GM12878 (cell line): ENCODE data around the gene EXD3.

Experiments
- EZH2 ChIP-seq: IDR thresholded peaks from 2 replicates; pipeline ENCODE4 v1.6.1; 2012; ENCODE audit warnings: low read depth, mild to moderate bottlenecking, control low read depth, inconsistent platforms, low read length, borderline replicate concordance; ENCODE audit not compliant: control insufficient read depth
- GATAD2B ChIP-seq: fragments of 450-650 bp; conservative IDR thresholded peaks from 2 replicates; pipeline ENCODE4 v1.6.1; 2017; ENCODE audit warnings: low read depth, mild to moderate bottlenecking, moderate library complexity
- KDM1A ChIP-seq: fragments of 200-600 bp; sonication (generic); IDR thresholded peaks from 2 replicates; pipeline ENCODE4 v1.6.1; 2016; ENCODE audit warnings: borderline replicate concordance
- NFYB ChIP-seq: IDR thresholded peaks from 2 replicates; pipeline ENCODE4 v1.6.1; 2011; ENCODE audit warnings: low read depth, mild to moderate bottlenecking, low read length, improper control_type of control experiment, moderate library complexity; ENCODE audit not compliant: insufficient read depth
- POLR2AphosphoS5 ChIP-seq: IDR thresholded peaks from 2 replicates; pipeline ENCODE4 v1.6.1; 2011; ENCODE audit warnings: mild to moderate bottlenecking, low read length, inconsistent platforms
- RAD21 ChIP-seq: IDR thresholded peaks from 2 replicates; pipeline ENCODE4 v1.6.1; 2011; ENCODE audit warnings: mild to moderate bottlenecking, low read depth, low read length, moderate library complexity; ENCODE audit not compliant: insufficient read depth
- YY1 ChIP-seq: IDR thresholded peaks from 2 replicates; pipeline ENCODE4 v1.6.1; 2011; ENCODE audit warnings: low read depth, mild to moderate bottlenecking, low read length
- ZNF384 ChIP-seq: IDR thresholded peaks from 2 replicates; pipeline ENCODE4 v1.6.1; 2012; ENCODE audit warnings: low read depth, mild to moderate bottlenecking, low read length, improper control_type of control experiment, borderline replicate concordance
- ZZZ3 ChIP-seq: IDR thresholded peaks from 2 replicates; pipeline ENCODE4 v1.6.1; 2011; ENCODE audit warnings: low read depth; ENCODE audit not compliant: control insufficient read depth, insufficient read length
- TF ChIP-seq, protein P1 (sequence below): fragments of 450-650 bp; conservative IDR thresholded peaks from 2 replicates; pipeline ENCODE4 v1.6.1; 2017; ENCODE audit warnings: mild to moderate bottlenecking, moderate library complexity
- TF ChIP-seq, protein P2 (sequence below): IDR thresholded peaks from 2 replicates; pipeline ENCODE4 v1.6.1; 2011; ENCODE audit warnings: low read depth, low read length, improper control_type of control experiment, borderline replicate concordance

DNA sequence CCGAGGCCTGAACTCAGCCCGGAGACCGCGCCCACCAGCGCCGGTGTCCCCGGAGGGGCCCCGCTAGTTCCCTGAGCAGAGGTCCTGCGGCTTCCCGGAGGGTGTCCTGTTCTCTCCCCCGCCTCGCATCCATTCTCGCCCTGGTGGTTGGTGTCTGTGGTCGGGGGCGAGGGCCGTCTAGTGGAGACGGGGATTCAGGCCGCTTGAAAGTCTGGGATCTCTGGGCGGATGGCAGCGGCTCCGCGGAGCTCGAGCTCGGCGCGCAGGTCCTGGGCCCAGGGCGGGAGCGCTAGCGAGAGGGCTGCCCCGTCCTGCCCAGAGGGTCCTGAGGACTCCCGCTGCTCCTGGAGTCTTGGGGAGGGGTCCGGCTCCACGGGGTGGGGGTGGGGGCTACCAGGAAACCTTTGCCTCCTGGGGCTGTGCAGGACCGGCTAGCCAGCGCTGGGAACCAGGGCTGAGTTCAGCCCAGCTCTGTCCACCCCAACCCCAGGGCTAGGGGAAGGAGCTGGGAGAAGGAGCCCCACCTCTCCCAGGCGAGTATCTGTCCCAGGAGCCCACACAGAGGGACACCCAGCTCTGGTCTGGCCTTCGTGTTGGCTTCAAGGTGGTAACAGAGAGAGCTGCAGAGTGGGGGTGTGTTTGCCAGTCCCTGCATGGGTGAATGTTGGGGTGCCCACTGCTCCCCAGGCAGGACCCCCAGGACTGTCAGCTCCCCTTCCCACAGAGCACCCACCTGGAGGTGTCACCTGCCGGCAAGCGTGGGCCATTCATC is 141.4 kb downstream of the EXD3 start:
- TF ChIP-seq NFYB = no peak
- TF ChIP-seq POLR2AphosphoS5 = no peak
- TF ChIP-seq KDM1A = no peak
- no peak for TF ChIP-seq ZZZ3
- TF ChIP-seq ZNF384 = no peak
- no peak for TF ChIP-seq EZH2
- TF ChIP-seq, protein P1, sequence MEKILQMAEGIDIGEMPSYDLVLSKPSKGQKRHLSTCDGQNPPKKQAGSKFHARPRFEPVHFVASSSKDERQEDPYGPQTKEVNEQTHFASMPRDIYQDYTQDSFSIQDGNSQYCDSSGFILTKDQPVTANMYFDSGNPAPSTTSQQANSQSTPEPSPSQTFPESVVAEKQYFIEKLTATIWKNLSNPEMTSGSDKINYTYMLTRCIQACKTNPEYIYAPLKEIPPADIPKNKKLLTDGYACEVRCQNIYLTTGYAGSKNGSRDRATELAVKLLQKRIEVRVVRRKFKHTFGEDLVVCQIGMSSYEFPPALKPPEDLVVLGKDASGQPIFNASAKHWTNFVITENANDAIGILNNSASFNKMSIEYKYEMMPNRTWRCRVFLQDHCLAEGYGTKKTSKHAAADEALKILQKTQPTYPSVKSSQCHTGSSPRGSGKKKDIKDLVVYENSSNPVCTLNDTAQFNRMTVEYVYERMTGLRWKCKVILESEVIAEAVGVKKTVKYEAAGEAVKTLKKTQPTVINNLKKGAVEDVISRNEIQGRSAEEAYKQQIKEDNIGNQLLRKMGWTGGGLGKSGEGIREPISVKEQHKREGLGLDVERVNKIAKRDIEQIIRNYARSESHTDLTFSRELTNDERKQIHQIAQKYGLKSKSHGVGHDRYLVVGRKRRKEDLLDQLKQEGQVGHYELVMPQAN = no peak
- TF ChIP-seq, protein P2, sequence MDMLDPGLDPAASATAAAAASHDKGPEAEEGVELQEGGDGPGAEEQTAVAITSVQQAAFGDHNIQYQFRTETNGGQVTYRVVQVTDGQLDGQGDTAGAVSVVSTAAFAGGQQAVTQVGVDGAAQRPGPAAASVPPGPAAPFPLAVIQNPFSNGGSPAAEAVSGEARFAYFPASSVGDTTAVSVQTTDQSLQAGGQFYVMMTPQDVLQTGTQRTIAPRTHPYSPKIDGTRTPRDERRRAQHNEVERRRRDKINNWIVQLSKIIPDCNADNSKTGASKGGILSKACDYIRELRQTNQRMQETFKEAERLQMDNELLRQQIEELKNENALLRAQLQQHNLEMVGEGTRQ = no peak
- no peak for TF ChIP-seq RAD21
- TF ChIP-seq GATAD2B = no peak
- no peak for TF ChIP-seq YY1
